SK-N-SH (cell line): ENCODE measurements around the gene RNASE8. TPM values are rescaled to one million over a fixed set of nuclear protein-coding genes. Genes with fewer than 3 reads are reported as not detected.

Source experiments
- CTCF ChIA-PET: fragments of 300-600, 350-600 bp; formaldehyde crosslinking; extraction: SDS; loops from one replicate; lab custom pipeline; 2021; lab: Yijun Ruan, JAX
- POLR2A ChIA-PET: fragments of 350-600 bp; sonication (Branson Sonifier 250); formaldehyde crosslinking; extraction: SDS; loops from one replicate; lab custom pipeline; 2020; ENCODE audit warnings: antibody characterized with exemption, inconsistent platforms; lab: Yijun Ruan, JAX
- DNase-seq: peaks from one replicate; pipeline ENCODE4 v3.0.0; 2012
- H2AFZ ChIP-seq: fragments of 200-600 bp; sonication (generic); 2 replicates; pipeline ENCODE4 v1.8.1; 2016; ENCODE audit warnings: antibody characterized with exemption, mild to moderate bottlenecking, low read depth
- H3F3A ChIP-seq: fragments of 200-600 bp; sonication (generic); replicated peaks from 2 replicates; pipeline ENCODE3; 2016; ENCODE audit warnings: antibody characterized with exemption, mild to moderate bottlenecking; ENCODE audit not compliant: insufficient read depth
- H3K27ac ChIP-seq, 2 experiments: fragments of 200-500 bp in 1 of 2; fragments of 200-600 bp in 1 of 2; sonication (Bioruptor generic) in 1 of 2; sonication (generic), shearing (Covaris generic) in 1 of 2; 2 replicates each; pipeline versions ENCODE4 v1.5.1 to v1.6.1; 2014 to 2016; ENCODE audit warnings: low read depth in 2 of 2, inconsistent platforms in 1 of 2, low read length in 1 of 2, mild to moderate bottlenecking in 1 of 2, mixed read lengths in 1 of 2
- H3K27me3 ChIP-seq: fragments of 200-600 bp; sonication (generic), shearing (Covaris generic); 2 replicates; pipeline ENCODE4 v1.6.1; 2016; ENCODE audit warnings: mixed run types; ENCODE audit not compliant: insufficient read depth
- H3K36me3 ChIP-seq, 2 experiments: fragments of 200-500 bp in 1 of 2; fragments of 200-600 bp in 1 of 2; sonication (Bioruptor generic) in 1 of 2; sonication (generic) in 1 of 2; replicated peaks in 1 of 2; 2 replicates each; pipeline versions ENCODE3 to v1.5.1; 2014 to 2016; ENCODE audit warnings: low read length in 1 of 2, mild to moderate bottlenecking in 1 of 2; ENCODE audit not compliant: insufficient read depth in 2 of 2, control insufficient read depth in 1 of 2
- H3K4me1 ChIP-seq, 2 experiments: fragments of 200-500 bp in 1 of 2; fragments of 200-600 bp in 1 of 2; sonication (Bioruptor generic) in 1 of 2; sonication (generic), shearing (Covaris generic) in 1 of 2; 2 replicates each; pipeline versions ENCODE4 v1.5.1 to v1.6.1; 2014 to 2016; ENCODE audit warnings: low read depth in 1 of 2, low read length in 1 of 2, mixed run types in 1 of 2; ENCODE audit not compliant: insufficient read depth in 2 of 2, control insufficient read depth in 1 of 2
- H3K4me2 ChIP-seq: fragments of 200-600 bp; sonication (generic), shearing (Covaris generic); 2 replicates; pipeline ENCODE4 v1.6.1; 2017; ENCODE audit warnings: mixed run types
- H3K4me3 ChIP-seq, 2 experiments: fragments of 200-500 bp in 1 of 2; fragments of 200-600 bp in 1 of 2; sonication (Bioruptor generic) in 1 of 2; sonication (generic), shearing (Covaris generic) in 1 of 2; 2 replicates each; pipeline versions ENCODE4 v1.5.1 to v1.8.1; 2014 to 2016; ENCODE audit warnings: low read depth in 2 of 2, inconsistent platforms in 1 of 2, low read length in 1 of 2, mild to moderate bottlenecking in 1 of 2, mixed read lengths in 1 of 2, moderate library complexity in 1 of 2
- H3K79me2 ChIP-seq: fragments of 200-600 bp; sonication (generic); 2 replicates; pipeline ENCODE4 v1.8.1; 2017; ENCODE audit warnings: mild to moderate bottlenecking; ENCODE audit not compliant: insufficient read depth
- H3K9ac ChIP-seq: fragments of 200-600 bp; sonication (generic); 2 replicates; pipeline ENCODE4 v1.6.1; 2017; ENCODE audit warnings: mixed run types
- H3K9me2 ChIP-seq: fragments of 200-600 bp; sonication (generic); 2 replicates; pipeline ENCODE4 v1.6.1; 2017; ENCODE audit warnings: mixed run types
- H3K9me3 ChIP-seq: fragments of 200-600 bp; sonication (generic); 2 replicates; pipeline ENCODE4 v1.6.1; 2017; ENCODE audit warnings: mixed run types, mild to moderate bottlenecking, moderate library complexity
- H4K20me1 ChIP-seq: fragments of 200-600 bp; sonication (generic); 2 replicates; pipeline ENCODE4 v1.6.1; 2017; ENCODE audit warnings: mild to moderate bottlenecking, mixed run types; ENCODE audit not compliant: insufficient read depth
- ELF1 ChIP-seq: IDR thresholded peaks from 2 replicates; pipeline ENCODE4 v1.4.0; 2012
- GABPA ChIP-seq: IDR thresholded peaks from 2 replicates; pipeline ENCODE4 v1.4.0; 2012; ENCODE audit warnings: low read depth, mild to moderate bottlenecking
- NFIC ChIP-seq: IDR thresholded peaks from 2 replicates; pipeline ENCODE4 v1.4.0; 2012; ENCODE audit warnings: borderline replicate concordance
- RAD21 ChIP-seq: IDR thresholded peaks from 2 replicates; pipeline ENCODE4 v1.6.1; 2012; ENCODE audit warnings: mild to moderate bottlenecking, low read length
- RFX5 ChIP-seq: IDR thresholded peaks from 2 replicates; pipeline ENCODE4 v1.6.1; 2012; ENCODE audit warnings: mild to moderate bottlenecking, improper control_type of control experiment, low read length
- WGBS: methylation state at CpG from one replicate; pipeline ENCODE4 v1.1.6; 2017; ENCODE audit warnings: low lambda C conversion rate; 5-methylcytosine and 5-hydroxymethylcytosine counted together
- polyA plus RNA-seq, 3 experiments: library from polyadenylated mRNA; depleted of rRNA; stranded (reverse); fragments of >200 nt; gene quantifications; 2 replicates each; pipeline ENCODE4 v1.2.3, GENCODE V29; 2012
- TF ChIP-seq, protein P1 (sequence below): IDR thresholded peaks from 2 replicates; pipeline ENCODE4 v1.4.0; 2012; ENCODE audit warnings: low read depth, borderline replicate concordance
- TF ChIP-seq, protein P2 (sequence below): fragments of 150-350 bp; IDR thresholded peaks from 2 replicates; pipeline ENCODE4 v1.6.1; 2016; ENCODE audit warnings: mild to moderate bottlenecking, low read depth, low read length

The RNASE8 gene
- polyA plus RNA-seq, 1 of the 3 experiments (the other 2 are of a cell fraction): not detected

GRCh38 chr14:21074398-21075272 lies 17.0 kb downstream of the RNASE8 start:
- no peaks in the 10 kb centered on the region for H3K9me2 ChIP-seq
- ChIA-PET CTCF (interaction anchor here (1.2 to 13.2 kb wide), 4 partner anchors 14 to 60 kb away, joined by 5 to 296 read pairs (median 40); partner anchors contain the start of gene ZNF219), POLR2A (interaction anchor here (0.6 kb wide), 1 partner anchor 29 kb away, joined by 3 read pairs; no protein-coding TSS in a partner anchor)
- 96% methylated on average over 17 of the region's 26 CpGs for WGBS
- H3K9me3 ChIP-seq: no peaks in the 10 kb centered on the region
- H2AFZ ChIP-seq: no peak overlapping the region
- H3F3A ChIP-seq: peaks cover 20% of the 10 kb centered on the region
- TF ChIP-seq, protein P1, sequence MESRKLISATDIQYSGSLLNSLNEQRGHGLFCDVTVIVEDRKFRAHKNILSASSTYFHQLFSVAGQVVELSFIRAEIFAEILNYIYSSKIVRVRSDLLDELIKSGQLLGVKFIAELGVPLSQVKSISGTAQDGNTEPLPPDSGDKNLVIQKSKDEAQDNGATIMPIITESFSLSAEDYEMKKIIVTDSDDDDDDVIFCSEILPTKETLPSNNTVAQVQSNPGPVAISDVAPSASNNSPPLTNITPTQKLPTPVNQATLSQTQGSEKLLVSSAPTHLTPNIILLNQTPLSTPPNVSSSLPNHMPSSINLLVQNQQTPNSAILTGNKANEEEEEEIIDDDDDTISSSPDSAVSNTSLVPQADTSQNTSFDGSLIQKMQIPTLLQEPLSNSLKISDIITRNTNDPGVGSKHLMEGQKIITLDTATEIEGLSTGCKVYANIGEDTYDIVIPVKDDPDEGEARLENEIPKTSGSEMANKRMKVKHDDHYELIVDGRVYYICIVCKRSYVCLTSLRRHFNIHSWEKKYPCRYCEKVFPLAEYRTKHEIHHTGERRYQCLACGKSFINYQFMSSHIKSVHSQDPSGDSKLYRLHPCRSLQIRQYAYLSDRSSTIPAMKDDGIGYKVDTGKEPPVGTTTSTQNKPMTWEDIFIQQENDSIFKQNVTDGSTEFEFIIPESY: no peak
- TF ChIP-seq NFIC (no peak), ELF1 (no peak)
- TF ChIP-seq, protein P2, sequence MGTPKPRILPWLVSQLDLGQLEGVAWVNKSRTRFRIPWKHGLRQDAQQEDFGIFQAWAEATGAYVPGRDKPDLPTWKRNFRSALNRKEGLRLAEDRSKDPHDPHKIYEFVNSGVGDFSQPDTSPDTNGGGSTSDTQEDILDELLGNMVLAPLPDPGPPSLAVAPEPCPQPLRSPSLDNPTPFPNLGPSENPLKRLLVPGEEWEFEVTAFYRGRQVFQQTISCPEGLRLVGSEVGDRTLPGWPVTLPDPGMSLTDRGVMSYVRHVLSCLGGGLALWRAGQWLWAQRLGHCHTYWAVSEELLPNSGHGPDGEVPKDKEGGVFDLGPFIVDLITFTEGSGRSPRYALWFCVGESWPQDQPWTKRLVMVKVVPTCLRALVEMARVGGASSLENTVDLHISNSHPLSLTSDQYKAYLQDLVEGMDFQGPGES: no peak
- peaks cover 56 to 70% of the 10 kb centered on the region in 2 experiments for H3K36me3 ChIP-seq
- peaks cover 14 to 25% of the 10 kb centered on the region in 2 experiments for H3K4me1 ChIP-seq
- H3K9ac ChIP-seq: no peak overlapping the region
- no peak overlapping the region; a peak in 1 of 4 replicates for H3K27ac ChIP-seq
- H3K79me2 ChIP-seq: peaks cover 51% of the 10 kb centered on the region
- H3K4me2 ChIP-seq: no peak overlapping the region
- H3K4me3 ChIP-seq: no peak overlapping the region
- H4K20me1 ChIP-seq: 0 out of 2 replicates have a peak, but pooled peaks cover 8% of the 10 kb centered on the region
- DNase-seq: no peak
- no peaks in the 10 kb centered on the region for H3K27me3 ChIP-seq

DNA sequence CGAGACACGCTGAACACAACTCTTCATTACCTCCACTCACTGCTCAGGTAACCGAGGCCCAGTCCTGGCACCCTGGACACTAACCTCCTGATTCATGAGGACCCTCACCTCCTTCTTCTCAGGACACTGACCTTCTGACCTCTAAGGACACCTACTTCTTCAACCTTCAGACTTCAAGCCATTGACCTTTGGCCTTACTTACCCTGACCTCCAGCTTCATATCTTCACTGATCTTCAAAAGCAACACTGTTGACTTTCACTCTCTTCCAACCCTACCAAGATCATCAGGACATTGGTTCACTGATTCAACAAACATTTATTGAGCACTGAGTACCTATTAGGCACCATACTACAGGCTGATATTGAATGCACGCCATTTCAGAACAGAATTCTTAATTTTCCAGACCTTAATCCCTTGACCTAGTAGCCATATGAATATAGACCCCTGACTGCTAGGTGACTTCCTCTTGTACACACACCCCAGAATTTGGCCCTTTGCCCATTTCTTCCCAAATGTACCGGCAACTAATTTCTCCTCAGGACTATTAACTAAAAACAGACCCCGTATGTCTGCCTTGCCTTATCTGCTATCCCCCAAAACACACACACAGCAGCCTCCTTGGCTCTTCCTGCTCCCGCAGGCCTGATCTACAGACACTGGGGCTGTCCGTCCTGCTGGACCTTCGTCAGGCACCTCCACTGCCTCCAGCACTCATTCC lies 18.3 kb downstream of the RNASE8 start:
- 90% methylated on average over 9 of the region's 9 CpGs for WGBS
- no peak overlapping the region for H3K9ac ChIP-seq
- H3F3A ChIP-seq: peaks cover 17% of the 10 kb centered on the region
- H3K4me2 ChIP-seq: no peak overlapping the region
- H3K79me2 ChIP-seq: peaks cover 42% of the 10 kb centered on the region
- CTCF ChIA-PET: interaction anchor here (2.1 to 13.2 kb wide), 4 partner anchors 12 to 61 kb away, joined by 7 to 296 read pairs (median 42); partner anchors contain the start of gene ZNF219
- peaks cover 67 to 82% of the 10 kb centered on the region in 2 experiments for H3K36me3 ChIP-seq
- no peaks in the 10 kb centered on the region for H3K9me3 ChIP-seq
- H3K9me2 ChIP-seq: no peaks in the 10 kb centered on the region
- peaks cover 14 to 25% of the 10 kb centered on the region in 2 experiments for H3K4me1 ChIP-seq
- no peak for TF ChIP-seq GABPA
- TF ChIP-seq RFX5: no peak
- no peak for TF ChIP-seq RAD21
- H3K27me3 ChIP-seq: no peaks in the 10 kb centered on the region
- 0 out of 2 replicates have a peak, but pooled peaks cover 8% of the 10 kb centered on the region for H4K20me1 ChIP-seq
- H2AFZ ChIP-seq: no peak overlapping the region
- POLR2A ChIA-PET: no interaction called here
- peak overlapping the region in 1 of 2 experiments; percentile 34; a peak in 1 of 4 replicates for H3K27ac ChIP-seq
- peak; percentile 52 for DNase-seq
- no peak overlapping the region for H3K4me3 ChIP-seq
